ENCODE results near the gene OCSTAMP.
A peak's percentile ranks its signal among the peaks of the same experiment; 100 is the strongest.

OCSTAMP gene

DNA sequence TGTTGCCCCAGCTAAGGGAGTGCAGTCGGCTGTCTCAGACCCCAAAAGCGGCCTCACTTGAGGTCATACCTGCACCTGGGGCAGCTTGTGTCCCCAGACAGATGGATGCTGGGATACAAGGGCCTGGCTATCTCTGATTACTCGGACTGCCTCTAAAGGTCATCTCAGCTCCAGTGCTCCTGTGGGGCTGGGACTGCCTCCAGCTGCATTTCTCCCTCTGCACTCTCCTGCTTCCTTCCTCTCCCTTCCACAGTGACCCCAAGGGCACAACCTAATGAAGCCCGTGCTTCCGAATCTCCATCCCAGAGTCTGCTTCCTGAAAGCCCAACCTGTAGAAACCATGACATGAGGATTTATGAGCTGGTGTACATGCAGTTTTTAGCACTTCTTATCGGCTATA lies 22.8 kb upstream of the OCSTAMP start:
- DNase-seq (ENCODE audit: low spot score), result no peak

DNA sequence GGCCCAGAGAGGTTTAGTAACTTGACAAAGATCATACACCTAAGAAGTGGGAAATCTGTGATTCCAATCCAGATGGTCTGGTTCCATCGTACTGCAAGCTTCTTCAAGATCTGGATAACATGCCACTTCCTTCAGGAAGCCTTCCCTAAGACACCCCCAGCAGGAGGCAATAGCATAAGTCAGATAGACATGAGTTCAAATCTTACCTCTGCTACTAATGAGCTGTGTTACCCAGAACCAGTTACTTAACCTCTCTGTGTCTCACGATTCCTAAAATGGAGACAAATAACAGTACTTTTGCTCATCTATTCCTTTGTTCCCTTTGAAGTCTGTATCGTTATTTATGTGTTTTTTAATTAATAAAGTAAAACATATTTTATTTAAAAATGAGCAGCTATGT lies 22.3 kb upstream of the OCSTAMP start:
- DNase-seq (ENCODE audit: low spot score), result no peak

DNA sequence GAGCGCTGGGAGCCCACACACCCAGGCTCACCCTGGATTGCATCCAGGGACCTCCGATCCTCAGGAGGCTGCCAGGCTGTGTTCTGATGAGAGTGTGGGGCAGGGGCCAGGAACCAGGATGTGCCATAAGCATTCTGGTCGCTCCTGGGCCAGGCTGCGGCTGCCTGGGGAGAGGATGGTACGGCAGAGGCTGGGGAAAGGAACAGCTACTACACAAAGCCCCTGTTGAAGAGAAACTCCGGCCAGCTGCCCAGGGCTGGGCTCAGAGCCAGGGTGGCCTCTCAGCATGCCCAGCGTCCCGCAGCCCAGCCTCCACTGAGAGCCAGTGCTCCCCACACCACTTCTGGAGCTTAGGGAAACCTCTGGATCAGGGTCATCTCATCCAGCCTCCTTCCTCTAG lies 21.7 kb upstream of the OCSTAMP start:
- no peak for DNase-seq (ENCODE audit: low spot score)

DNA sequence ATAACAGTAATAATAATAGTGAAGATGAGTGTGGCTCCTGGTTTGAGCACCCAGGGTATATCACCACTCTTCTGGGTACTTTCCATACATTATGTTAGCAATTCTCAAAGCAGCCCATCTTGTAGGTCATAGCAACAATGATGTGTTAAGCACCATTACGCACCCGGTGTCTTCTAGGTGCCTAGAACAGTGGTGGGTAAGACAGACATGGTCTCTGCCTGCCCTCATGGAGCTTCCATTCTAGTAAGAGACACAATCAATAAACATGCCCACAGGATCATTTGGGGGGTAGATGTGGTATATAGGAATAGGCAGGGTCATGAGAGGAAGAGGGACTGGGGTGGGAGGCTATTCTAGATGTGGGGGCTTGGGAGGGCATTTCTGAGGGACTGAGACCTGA lies 21.0 kb upstream of the OCSTAMP start:
- no peak for DNase-seq (ENCODE audit: low spot score)

DNA sequence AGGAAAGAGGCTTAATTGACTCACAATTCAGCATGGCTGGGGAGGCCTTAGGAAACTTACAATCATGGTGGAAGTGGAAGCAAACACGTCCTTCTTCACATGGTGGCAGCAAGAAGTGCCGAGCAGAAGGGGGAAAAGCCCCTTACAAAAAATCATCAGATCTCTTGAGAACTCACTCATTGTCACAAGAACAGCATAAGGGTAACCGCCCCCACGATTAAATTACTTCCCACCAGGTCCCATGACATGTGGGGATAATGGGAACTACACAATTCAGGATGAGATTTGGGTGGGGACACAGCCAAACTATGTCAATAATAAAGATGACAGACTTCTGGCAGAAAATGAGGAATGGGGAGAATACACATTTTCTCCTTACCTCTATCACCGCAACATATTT lies 20.5 kb upstream of the OCSTAMP start:
- no peak for DNase-seq (ENCODE audit: low spot score)

DNA sequence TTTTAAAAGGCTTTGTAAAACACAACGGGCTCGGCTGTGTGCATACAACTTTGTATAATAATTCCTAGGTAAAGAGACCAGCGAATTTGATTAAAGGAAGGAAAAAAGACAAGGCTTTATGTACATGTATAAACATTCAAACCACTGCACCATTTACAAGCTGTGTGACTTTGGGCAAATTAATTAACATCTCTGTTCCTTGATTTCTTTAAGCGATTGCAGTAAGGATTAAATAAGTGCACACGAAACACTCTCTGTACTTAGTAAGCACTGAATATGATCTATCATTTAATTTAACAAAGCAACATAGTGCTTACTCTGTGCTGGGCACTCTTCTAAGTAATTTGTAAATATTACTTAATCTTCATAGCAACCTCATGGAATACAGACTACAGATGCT lies 19.5 kb upstream of the OCSTAMP start:
- no peak for DNase-seq (ENCODE audit: low spot score)

DNA sequence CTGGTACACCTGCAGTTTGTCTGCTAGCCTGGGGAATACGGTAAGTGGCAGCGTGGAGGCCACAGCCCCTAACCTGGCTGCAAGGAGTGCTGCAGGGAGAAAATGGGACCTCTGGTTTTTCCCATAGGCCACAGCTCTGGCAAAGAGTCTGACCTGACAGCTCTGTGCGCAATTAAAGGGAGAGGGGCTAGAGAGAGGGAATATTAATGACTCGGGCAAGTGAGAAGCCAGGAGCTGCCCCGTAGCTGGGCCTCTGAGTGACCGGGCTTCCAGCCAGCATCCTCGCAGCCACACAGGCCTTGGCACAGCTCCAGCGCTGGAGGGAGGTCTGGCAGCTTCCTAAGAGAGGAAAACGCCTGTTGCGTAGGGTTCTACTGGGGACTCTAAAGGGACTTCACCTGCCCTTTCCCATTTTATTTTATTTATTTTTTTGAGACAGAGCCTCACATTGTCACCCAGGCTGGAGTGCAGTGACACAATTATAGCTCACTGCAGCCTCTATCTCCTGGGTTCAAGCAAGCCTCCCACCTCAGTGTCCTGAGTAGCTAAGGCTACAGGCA lies 18.2 kb upstream of the OCSTAMP start:
- DNase-seq (ENCODE audit: low spot score), result no peak

DNA sequence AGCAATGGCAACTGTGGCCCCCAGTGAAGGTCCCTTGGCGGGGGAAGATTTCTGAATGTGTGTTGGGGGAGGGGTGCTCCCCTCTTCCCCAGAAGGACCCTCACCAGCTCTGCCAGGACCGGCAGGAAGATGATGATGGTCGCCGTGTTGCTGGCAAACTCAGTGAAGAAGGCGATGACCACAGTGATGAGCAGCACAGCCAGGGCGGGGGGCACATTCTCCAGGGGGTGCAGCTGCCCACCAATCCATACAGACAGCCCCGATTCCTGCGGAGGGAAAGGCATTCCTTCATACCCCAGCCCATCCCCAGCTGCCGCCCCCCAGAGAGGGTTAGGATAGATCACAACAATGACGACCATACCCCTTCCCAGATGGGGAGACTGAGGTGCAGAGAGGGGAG lies 15.7 kb upstream of the OCSTAMP start:
- DNase-seq (ENCODE audit: low spot score), result no peak

DNA sequence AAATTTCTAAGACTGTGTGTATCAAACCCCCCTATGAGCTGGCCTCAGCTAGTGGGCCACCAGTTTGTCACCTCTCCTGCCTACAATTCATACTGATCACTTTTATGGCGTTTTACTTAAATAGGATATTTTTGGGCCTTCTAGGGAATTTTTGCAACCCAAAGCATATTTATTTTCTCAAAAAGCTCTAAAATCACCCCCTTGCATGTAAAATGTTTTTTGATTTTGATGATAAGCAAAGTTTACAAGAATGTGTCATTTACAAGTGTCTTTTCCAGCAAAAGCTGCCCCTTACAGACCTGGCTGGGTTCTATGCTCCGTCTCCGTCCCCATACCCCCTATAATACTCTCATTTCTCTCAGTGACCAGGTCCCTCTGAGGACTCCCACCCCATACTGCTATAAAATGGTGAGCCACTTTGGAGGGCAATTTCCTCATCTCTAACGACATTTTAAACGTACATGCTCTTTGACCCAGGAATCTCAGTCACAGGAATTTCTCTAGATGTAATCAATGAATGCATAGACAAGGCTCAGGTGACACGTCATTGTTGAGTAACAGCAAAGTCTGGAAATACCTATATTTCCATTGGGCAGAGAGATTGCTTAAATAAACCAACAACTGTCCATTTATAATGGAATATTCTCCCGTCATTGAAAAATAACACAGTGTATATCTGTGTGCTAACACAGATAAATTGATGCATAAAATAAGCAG lies 13.9 kb upstream of the OCSTAMP start:
- DNase-seq (ENCODE audit: low spot score), result no peak

DNA sequence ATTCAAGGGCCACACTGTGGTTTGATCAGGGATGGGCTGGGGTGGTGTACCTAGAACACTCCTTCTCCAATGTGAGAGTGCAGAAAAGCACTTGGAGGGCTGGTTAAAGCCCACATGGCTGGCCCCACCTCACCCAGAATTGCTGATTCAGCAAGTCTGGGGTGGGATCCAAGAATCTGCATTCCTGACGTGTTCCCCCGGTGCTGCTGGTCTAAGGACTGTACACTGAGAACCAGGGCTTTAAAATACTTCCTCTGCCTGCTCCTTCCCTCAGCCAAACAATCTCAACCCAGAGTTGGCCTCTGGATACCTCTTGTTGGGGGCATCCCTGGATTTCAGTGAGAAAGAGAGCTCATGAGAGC lies 13.4 kb upstream of the OCSTAMP start:
- no peak for DNase-seq (ENCODE audit: low spot score)

DNA sequence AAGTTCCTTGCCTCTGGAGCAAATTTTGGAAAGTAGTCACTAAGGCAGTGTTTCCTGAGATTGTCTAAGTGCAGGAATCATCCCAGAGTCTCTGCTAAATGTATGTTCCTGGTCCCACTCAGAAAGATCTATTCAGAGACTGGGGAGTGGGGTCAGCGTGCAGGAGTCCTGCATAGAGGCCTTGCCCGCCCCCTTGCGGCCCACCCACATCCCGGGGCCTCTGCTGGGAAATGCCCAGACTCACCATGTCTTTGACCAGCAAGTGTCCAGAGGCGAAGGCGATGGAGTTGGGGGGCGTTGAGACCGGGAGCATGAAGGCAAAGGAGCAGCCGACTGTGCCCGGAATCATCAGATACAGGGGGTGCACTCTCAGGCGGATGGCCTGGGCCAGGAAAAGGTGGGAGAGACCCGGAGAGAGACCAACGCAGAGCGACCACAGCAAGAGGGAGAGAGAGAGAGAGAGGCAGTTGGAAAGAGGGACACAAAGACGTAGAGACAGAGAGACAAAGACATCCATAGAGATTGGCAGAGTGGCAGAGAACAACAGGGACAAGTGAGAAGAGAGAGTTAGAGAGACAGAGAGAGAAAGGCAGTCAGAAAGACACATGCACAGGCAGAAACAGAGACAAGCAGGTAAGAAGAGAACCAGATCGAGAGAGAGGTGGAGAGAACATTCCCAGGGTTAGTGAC lies 12.9 kb upstream of the OCSTAMP start:
- DNase-seq (ENCODE audit: low spot score), result no peak

DNA sequence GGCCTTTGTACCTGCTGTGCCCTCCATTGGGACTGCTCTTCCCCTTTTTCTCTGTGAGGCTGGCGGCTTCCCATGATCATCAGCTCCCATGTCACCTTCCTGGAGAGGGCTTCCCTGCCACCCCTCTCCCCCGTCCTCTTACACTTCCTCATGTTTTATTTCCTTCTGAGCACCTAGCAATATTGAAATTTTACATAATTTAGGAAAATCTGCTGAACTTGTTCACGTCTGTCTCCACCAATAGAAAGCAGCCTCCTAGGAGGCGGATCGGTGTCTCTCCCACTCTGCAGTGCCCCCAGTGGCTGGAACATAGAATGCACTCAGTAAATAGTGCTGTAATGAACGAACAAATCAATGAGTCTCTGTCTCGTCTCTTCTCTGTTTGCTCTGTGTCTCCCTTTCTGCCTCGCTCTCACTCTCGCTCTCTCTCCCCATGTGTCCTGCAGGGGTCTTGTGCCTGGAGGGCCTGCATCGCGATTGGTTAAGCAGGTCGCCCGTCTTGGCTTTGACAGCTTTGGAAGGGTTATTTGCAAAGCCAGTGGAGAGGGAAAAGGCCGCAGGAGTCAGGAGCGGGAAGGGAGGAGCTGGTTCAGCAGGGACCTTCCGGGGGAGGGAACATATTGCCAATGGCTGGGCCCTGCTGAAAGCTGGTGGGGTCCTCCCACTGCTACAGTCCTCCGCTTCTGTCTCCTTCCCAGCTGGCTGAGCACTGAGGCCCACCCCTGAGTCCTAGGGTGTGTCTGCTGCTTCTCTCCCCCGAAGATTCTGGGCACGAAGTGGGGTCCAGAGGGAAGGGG lies 12.1 kb upstream of the OCSTAMP start:
- DNase-seq (ENCODE audit: low spot score), result peak; percentile 65

DNA sequence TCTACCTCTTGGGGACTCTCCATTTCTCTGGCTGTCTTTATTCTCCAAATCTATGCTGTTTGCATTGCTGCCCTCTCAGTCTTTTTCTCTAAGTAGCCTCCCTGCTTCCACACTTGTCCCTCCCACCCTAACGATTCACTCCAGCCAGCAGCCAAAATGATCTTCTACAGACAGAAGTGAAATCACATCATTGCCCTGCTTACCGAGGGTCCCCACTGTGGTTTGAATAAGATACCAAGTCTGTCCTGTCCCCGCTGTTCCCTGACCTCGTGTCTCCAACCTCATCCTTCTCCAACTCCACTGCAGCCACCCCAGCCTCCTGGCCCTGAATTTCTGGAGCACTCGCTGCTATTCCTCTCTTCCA lies 11.5 kb upstream of the OCSTAMP start:
- no peak for DNase-seq (ENCODE audit: low spot score)

DNA sequence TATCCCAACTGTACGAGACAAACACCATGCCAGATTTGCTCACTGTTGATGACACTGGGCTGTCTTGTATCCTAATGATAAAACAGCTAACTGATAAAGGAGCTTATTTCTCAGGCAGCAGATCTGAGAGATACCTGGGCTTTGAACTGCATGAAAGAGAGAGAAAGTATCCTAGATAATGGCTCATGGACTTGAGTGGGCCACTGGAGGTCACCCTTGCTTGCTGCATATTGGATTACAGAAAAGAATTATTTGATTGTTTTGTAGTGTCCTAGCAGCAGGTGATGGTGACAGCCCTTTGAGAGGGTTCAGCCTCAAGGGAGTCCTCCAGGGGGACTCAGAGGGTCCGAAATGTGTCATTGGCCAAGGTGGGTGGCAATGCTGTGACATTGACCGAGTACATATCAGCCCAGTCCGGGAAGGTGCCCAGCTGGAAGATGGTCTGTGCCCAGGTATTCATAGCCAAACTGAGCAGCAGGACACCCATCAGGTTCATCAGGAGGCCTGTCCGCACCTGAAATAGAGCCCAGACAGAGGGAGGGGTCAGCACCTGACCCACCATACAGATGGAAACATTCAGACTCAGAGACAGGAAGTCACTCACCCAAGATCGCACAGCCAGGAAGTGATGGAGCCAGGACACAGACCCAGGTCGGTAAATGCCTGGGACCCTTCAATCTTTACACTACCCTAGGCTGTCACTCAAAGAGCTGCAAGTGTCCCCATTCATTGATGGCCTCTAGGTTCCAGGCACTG lies 9.4 kb upstream of the OCSTAMP start:
- DNase-seq (ENCODE audit: low spot score), result no peak

DNA sequence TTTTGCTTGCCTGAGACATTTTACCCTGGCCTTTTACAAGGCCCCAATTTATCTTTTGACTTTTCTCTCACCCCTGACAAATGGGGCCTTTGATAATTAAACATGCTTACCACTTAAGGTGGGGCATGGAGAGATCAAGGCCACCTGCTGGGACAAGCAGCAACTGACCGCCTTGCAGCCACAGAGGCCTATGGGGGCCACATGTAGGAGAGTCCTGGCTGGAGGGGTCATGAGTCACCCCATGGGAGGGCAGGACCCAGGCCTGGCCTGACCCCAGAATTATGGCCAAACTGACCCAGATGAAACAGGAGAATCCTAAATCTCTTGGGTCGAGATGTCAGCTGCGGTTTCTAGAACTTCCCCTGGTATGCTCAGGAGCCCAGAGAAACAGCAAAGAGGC lies 8.5 kb upstream of the OCSTAMP start:
- DNase-seq (ENCODE audit: low spot score), result no peak

DNA sequence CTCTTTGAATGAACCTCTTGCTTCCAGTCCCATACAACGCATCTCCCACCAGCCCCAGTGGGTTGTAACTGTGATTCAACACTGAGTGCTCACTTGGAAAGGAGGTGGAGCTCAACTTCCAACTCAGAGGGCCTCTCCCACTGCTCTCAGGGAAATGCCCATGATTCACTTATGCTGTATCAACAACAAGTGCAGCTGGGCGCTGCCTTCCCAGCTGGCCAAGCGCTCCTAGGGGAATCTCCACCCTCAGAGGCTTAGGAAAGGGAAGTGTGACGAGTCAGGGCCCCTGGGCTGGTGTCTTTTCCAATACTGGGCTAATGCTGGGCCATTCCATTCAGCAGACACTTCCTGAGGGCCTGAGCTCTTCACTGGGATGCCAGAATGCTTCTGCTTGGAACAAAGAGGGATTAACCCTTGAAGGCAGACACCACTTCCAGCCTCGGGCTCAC lies 8.1 kb upstream of the OCSTAMP start:
- peak; percentile 94 for DNase-seq (ENCODE audit: low spot score)

DNA sequence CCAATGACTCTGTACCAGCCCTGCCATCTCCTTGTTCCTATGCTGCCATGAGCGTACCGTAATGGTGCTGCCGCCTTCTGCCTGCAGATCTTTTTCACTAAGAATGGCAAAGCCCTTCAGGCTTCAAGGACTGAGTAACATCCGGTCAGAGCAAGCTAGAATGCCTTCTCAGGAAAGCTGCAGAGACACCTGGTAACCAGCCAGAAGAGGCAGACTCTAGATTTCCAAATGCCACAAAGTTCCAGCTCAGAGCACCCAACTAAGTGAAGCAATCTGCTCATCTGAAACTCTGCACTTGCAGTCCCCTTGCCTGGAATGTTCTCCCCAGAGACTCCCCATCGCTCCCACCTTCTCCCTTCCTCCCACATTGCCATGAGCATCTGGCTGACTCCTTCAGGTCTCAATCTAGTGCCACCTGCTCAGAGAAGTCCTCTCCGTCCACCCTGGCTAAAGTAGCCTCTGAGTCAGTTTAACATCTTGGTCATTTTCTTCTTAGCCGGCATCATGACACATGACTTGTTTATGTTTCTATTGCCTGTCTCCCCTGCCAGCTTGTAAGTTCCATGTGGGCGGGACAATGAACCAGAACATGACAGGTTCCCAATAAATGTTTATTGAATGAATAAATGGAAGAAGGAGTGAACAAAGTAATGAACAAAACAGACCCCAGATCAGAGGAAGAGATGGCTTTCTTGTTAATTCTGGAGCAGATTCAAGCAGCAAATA lies 6.9 kb upstream of the OCSTAMP start:
- no peak for DNase-seq (ENCODE audit: low spot score)

DNA sequence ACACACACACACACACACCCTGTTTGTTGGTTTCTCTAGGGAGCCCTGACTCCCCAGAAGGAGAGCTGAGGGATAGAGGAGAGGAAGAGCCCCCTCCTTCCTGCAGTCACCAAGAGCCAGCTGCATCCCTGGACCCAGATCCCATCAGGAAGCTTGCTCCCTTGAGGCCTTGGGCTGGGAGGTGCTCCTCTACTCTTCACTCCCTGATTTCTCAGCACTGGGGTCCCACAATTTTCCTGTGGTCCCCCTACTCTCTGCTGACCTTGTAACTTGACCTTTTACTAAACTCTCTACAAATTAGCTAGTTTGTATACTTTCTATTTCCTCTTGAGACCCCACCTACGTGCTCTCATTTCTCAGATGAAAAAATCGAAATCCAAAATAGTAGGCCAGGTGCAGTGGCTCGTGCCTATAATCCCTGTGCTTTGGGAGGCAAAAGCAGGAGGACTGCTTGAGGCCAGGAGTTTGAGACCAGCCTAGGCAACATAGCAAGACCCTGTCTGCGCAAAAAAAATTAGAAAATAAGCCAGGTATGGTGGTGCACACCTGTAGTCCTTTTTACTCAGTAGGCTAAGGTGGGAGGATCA lies 5.0 kb upstream of the OCSTAMP start:
- DNase-seq (ENCODE audit: low spot score), result no peak

DNA sequence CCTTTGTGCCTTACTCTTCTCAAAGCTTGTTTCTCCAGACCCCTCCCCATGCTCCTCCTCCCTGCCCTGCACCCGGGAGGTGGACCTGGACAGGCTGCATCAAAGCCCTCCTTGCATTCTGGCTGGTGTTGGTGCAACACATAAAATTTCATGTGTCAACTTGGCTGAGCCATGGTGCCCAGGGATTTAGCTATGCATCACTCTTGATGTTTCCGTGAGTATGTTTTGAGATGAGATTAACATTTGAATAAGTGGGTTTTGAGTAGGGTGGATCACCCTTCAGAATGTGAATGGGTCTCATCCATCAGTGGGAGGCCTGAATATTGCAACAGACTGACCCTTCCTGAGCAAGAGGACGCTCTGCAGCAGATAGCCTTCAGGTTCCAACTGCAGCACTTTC lies 4.4 kb upstream of the OCSTAMP start:
- no peak for DNase-seq (ENCODE audit: low spot score)

DNA sequence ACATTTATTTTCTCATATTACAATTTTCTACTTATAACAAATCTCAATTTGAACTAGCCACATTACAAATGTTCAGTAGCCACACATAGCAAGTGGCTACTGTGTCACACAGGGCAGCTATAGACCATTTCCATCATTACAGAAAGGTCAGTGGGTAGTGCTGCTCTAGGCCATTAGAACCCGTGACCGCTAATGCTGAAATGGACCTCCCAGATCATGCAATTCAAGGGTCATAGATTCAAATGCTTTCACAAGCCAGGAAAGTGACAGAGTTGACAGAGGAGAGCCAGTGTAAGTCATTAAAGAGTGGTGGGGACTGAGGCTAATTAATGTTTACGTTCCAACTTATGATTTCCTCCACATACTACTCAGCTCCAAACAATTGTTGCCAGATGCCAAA lies 3.5 kb upstream of the OCSTAMP start:
- DNase-seq (ENCODE audit: low spot score), result no peak

Data from kidney capillary endothelial cell (primary cell).